ENCODE measurements around the gene PDIA4.
A peak's percentile ranks its signal among the peaks of the same experiment; 100 is the strongest.

Gene PDIA4

GRCh38 chr7:148973256-148973655 is 55.0 kb downstream of the PDIA4 start:
- TF ChIP-seq, protein P1, sequence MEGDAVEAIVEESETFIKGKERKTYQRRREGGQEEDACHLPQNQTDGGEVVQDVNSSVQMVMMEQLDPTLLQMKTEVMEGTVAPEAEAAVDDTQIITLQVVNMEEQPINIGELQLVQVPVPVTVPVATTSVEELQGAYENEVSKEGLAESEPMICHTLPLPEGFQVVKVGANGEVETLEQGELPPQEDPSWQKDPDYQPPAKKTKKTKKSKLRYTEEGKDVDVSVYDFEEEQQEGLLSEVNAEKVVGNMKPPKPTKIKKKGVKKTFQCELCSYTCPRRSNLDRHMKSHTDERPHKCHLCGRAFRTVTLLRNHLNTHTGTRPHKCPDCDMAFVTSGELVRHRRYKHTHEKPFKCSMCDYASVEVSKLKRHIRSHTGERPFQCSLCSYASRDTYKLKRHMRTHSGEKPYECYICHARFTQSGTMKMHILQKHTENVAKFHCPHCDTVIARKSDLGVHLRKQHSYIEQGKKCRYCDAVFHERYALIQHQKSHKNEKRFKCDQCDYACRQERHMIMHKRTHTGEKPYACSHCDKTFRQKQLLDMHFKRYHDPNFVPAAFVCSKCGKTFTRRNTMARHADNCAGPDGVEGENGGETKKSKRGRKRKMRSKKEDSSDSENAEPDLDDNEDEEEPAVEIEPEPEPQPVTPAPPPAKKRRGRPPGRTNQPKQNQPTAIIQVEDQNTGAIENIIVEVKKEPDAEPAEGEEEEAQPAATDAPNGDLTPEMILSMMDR (IDR thresholded peaks at IDR 0.05): no peak

DNA sequence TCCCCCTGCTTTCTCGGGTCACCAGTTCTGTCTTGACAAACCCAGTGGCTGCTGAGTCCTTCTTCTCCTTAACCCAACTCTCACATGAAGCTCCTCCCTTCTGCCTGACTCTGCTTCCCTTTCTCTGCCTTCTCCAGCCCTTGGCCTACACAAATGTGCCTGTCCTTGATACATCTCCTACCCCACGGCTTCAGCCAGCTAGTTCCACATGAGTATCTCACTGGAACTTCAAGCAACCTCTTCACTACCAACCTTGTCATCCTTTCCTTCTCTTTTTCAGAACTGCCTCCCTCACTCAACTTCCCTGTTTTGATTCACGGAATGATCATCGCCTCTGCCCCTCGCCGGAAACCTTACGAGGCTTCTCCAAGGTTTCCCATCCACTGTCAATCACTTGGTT is 55.9 kb downstream of the PDIA4 start:
- TF ChIP-seq, protein P1 (IDR thresholded peaks at IDR 0.05): no peak

- TF ChIP-seq, protein P1 (IDR thresholded peaks at IDR 0.05): no peak
Observed at GRCh38 chr7:148967602-148968001, 60.7 kb downstream of the PDIA4 start.

- TF ChIP-seq, protein P1 (IDR thresholded peaks at IDR 0.05): no peak
Observed at GRCh38 chr7:148967032-148967372, 61.3 kb downstream of the PDIA4 start.

DNA sequence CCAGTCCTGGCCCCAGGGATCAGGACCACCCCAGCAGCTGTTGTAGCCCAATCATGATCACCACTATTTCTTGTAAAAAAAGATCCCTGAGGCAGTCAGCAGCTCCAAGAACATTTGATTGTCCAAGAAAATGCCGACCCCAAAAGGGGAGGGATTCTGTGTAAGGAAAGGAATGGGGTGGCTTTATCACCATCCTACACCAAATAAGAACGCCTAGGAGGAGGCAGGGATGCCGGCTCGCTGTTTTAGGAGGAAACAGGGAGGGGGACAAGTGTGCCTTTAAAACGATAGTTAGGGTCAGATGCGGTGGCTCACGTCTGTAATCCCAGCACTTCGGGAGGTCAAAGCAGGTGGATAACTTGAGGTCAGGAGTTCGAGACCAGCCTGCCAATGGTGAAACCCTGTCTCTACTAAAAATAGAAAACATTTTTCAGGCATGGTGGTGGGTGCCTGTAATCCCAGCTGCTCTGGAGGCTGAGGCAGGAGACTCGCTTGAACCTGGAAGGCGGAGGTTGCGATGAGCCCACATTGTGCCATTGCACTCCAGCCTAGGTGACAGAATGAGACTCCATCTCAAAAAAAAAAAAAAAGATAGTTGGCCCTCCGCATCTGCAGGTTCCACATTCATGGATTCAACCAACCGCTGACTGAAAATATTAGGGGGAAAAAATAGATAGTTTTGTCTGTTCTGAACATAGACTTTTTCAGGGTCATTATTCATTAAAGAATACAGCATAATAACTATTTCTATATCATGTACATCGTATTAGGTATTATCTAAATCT is 63.6 kb downstream of the PDIA4 start:
- TF ChIP-seq, protein P1 (IDR thresholded peaks at IDR 0.05): no peak

GRCh38 chr7:148963583-148964482 is 64.5 kb downstream of the PDIA4 start:
- TF ChIP-seq, protein P1 (IDR thresholded peaks at IDR 0.05): no peak

DNA sequence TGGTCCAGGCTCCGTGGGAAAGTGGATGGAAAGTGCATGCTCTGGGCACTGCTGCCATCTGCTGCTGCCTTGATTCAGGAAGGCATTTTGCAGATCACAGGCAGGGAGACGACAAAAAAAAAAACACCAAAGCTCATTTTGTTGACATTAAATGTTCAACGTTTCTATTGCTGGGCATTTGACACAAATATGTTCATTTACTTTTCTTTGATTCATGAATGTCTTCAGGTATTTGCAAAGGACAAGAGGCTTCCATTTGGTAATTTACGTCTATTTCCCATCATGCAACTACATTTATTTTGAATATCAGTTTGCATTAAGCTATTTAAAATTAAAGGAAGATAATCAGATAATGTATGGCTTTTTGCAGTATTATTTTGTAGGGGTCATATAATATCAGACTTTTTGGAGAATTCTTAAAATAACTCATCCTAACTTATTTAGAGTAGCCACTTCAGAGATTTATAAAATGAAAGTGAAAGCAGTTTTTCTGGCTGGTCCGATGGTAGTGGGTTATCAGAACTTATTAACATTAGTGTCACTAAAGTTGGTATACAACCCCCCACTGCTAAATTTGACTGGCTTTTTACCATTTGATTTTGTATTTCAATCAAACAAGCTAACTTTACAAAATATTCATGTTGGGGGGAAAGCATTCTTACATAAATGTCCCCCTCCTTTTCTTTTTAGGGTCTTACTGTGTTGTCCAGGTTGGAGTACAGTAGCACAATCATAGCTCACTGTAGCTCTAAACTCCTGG is 65.3 kb downstream of the PDIA4 start:
- TF ChIP-seq, protein P1 (IDR thresholded peaks at IDR 0.05): peak; percentile 97
